GM12865 (cell line): Measurements from ENCODE around the gene COL25A1.

Source experiments
- DNase-seq: peaks from one replicate; pipeline ENCODE4 v3.0.0; 2010; ENCODE audit warnings: low read depth
- H3K4me3 ChIP-seq: 2 replicates; pipeline ENCODE4 v1.5.1; 2011; ENCODE audit warnings: mild to moderate bottlenecking, low read depth, low read length, control low read depth
- CTCF ChIP-seq: IDR thresholded peaks from 2 replicates; pipeline ENCODE4 v1.5.1; 2011; ENCODE audit warnings: low read length, control low read depth, low read depth, inconsistent platforms; ENCODE audit not compliant: insufficient read depth; ENCODE audit errors: missing control alignments

The COL25A1 gene

GRCh38 chr4:108775921-108776320 is 526.5 kb downstream of the COL25A1 start:
- no peak for DNase-seq

GRCh38 chr4:108774809-108775530 is 527.5 kb downstream of the COL25A1 start:
- no peak for TF ChIP-seq CTCF
- no peak for DNase-seq
- H3K4me3 ChIP-seq, result no peak overlapping the region

More at GRCh38 chr4:108775921-108776320, 526.5 kb downstream of the COL25A1 start:
- no peak for TF ChIP-seq CTCF
- H3K4me3 ChIP-seq, result no peak overlapping the region

- TF ChIP-seq CTCF, result no peak
- DNase-seq, result no peak
- H3K4me3 ChIP-seq, result no peak overlapping the region
Observed at GRCh38 chr4:108772402-108772801, 530.1 kb downstream of the COL25A1 start.

GRCh38 chr4:108766058-108766457 is 536.4 kb downstream of the COL25A1 start:
- no peak for DNase-seq
- no peak for TF ChIP-seq CTCF
- no peak overlapping the region for H3K4me3 ChIP-seq

GRCh38 chr4:108763986-108764385 is 538.5 kb downstream of the COL25A1 start:
- TF ChIP-seq CTCF, result no peak
- no peak for DNase-seq
- H3K4me3 ChIP-seq, result no peak overlapping the region

GRCh38 chr4:108763226-108763593 is 539.2 kb downstream of the COL25A1 start:
- H3K4me3 ChIP-seq, result no peak overlapping the region
- TF ChIP-seq CTCF, result no peak
- no peak for DNase-seq
